Vagina (tissue), 2 donors: Measurements from ENCODE around the gene NOL4L.
"Not testable (repeated sequence)": the region's sequence is repeated elsewhere in the genome, so short reads cannot be mapped to it uniquely, and the experiment has no call there.

ENCODE experiments used
- POLR2A ChIP-seq, 2 donors: fragments of 450-650 bp; IDR thresholded peaks; one replicate each; pipeline ENCODE4 v1.6.1; 2017; ENCODE audit warnings: antibody characterized with exemption in 2 of 2, mild to moderate bottlenecking in 2 of 2, moderate library complexity in 2 of 2
- POLR2AphosphoS5 ChIP-seq, 2 donors: sonication (generic); formaldehyde crosslinking; IDR thresholded peaks; one replicate each; pipeline ENCODE4 v1.9.0; 2017; ENCODE audit warnings: antibody characterized with exemption in 2 of 2, mild to moderate bottlenecking in 2 of 2, low read depth in 1 of 2; ENCODE audit not compliant: insufficient read depth in 1 of 2
- TF ChIP-seq, protein P1 (sequence below), 3 experiments: fragments of 450-650 bp in 2 of 3; fragments of 200-600 bp in 1 of 3; sonication (generic) in 1 of 3; IDR thresholded peaks; one replicate each; pipeline ENCODE4 v1.5.1; 2017 to 2019; ENCODE audit warnings: antibody characterized with exemption in 3 of 3, mild to moderate bottlenecking in 2 of 3, moderate library complexity in 2 of 3

DNA sequence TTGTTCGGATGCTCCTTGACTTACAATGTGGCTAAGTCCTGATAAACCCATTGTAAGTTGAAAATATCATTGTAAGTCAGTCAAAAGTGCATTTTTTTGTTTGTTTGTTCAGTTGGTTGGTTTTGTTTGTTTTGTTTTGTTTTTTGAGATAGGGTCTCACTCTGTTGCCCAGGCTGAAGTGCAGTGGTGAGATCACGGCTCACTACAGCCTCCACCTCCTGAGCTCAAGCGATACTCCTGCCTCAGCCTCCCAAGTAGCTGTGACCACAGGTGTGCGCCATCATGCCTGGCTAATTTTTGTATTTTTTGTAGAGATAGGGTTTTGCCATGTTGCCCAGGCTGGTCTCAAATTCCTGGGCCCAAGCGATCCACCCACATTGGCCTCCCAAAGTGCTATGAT lies 9.5 kb upstream of the NOL4L start:
- TF ChIP-seq POLR2A (IDR thresholded peaks at IDR 0.05); POLR2AphosphoS5 (IDR thresholded peaks at IDR 0.05; ENCODE audit: insufficient read depth in 1 of 2, low read depth in 1 of 2): not testable (repeated sequence)
- TF ChIP-seq, protein P1, sequence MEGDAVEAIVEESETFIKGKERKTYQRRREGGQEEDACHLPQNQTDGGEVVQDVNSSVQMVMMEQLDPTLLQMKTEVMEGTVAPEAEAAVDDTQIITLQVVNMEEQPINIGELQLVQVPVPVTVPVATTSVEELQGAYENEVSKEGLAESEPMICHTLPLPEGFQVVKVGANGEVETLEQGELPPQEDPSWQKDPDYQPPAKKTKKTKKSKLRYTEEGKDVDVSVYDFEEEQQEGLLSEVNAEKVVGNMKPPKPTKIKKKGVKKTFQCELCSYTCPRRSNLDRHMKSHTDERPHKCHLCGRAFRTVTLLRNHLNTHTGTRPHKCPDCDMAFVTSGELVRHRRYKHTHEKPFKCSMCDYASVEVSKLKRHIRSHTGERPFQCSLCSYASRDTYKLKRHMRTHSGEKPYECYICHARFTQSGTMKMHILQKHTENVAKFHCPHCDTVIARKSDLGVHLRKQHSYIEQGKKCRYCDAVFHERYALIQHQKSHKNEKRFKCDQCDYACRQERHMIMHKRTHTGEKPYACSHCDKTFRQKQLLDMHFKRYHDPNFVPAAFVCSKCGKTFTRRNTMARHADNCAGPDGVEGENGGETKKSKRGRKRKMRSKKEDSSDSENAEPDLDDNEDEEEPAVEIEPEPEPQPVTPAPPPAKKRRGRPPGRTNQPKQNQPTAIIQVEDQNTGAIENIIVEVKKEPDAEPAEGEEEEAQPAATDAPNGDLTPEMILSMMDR (IDR thresholded peaks at IDR 0.05): not testable (repeated sequence)
